IMR-90 (cell line): ENCODE data around the gene FAM163A.

Experiments
- BHLHE40 ChIP-seq: fragments of 150-350 bp; IDR thresholded peaks from 2 replicates; pipeline ENCODE4 v1.6.1; 2016; ENCODE audit warnings: mild to moderate bottlenecking, low read depth, low read length
- CEBPB ChIP-seq: IDR thresholded peaks from 2 replicates; pipeline ENCODE4 v1.6.1; 2012; ENCODE audit warnings: low read depth, low read length, improper control_type of control experiment
- CHD1 ChIP-seq: IDR thresholded peaks from 2 replicates; pipeline ENCODE4 v1.6.1; 2012; ENCODE audit warnings: low read depth, low read length, improper control_type of control experiment
- MAFK ChIP-seq: IDR thresholded peaks from 2 replicates; pipeline ENCODE4 v1.6.1; 2012; ENCODE audit warnings: low read depth, low read length, improper control_type of control experiment
- MAZ ChIP-seq: IDR thresholded peaks from 2 replicates; pipeline ENCODE4 v1.6.1; 2012; ENCODE audit warnings: low read depth, mild to moderate bottlenecking, low read length, improper control_type of control experiment, moderate library complexity, borderline replicate concordance
- NFE2L2 ChIP-seq: fragments of 150-350 bp; IDR thresholded peaks from 2 replicates; pipeline ENCODE4 v1.6.1; 2016; ENCODE audit warnings: low read depth, mild to moderate bottlenecking, low read length
- POLR2A ChIP-seq: IDR thresholded peaks from 2 replicates; pipeline ENCODE4 v1.6.1; 2012; ENCODE audit warnings: mild to moderate bottlenecking, low read depth, low read length
- RAD21 ChIP-seq: IDR thresholded peaks from 2 replicates; pipeline ENCODE4 v1.6.1; 2012; ENCODE audit warnings: low read length, improper control_type of control experiment
- RCOR1 ChIP-seq: IDR thresholded peaks from 2 replicates; pipeline ENCODE4 v1.6.1; 2012; ENCODE audit warnings: mild to moderate bottlenecking, low read length, improper control_type of control experiment; ENCODE audit not compliant: insufficient replicate concordance
- RFX5 ChIP-seq: IDR thresholded peaks from 2 replicates; pipeline ENCODE4 v1.8.0; 2012; ENCODE audit warnings: low read depth, mild to moderate bottlenecking, low read length, moderate library complexity
- SMC3 ChIP-seq: fragments of 150-350 bp; IDR thresholded peaks from 2 replicates; pipeline ENCODE4 v1.6.1; 2016; ENCODE audit warnings: low read depth, mild to moderate bottlenecking, antibody characterized with exemption, low read length, moderate library complexity
- TF ChIP-seq, protein P1 (sequence below): conservative IDR thresholded peaks from 2 replicates; pipeline ENCODE4 v1.5.1; 2012; ENCODE audit warnings: mild to moderate bottlenecking, low read depth, low read length, improper control_type of control experiment
- TF ChIP-seq, protein P2 (sequence below): fragments of 150-350 bp; IDR thresholded peaks from 2 replicates; pipeline ENCODE4 v1.6.1; 2016; ENCODE audit warnings: low read depth, mild to moderate bottlenecking, low read length, moderate library complexity, borderline replicate concordance
- TF ChIP-seq, protein P3 (sequence below): fragments of 150-350 bp; IDR thresholded peaks from 2 replicates; pipeline ENCODE4 v1.6.1; 2017; ENCODE audit warnings: mild to moderate bottlenecking, antibody characterized with exemption, low read length, low read depth

DNA sequence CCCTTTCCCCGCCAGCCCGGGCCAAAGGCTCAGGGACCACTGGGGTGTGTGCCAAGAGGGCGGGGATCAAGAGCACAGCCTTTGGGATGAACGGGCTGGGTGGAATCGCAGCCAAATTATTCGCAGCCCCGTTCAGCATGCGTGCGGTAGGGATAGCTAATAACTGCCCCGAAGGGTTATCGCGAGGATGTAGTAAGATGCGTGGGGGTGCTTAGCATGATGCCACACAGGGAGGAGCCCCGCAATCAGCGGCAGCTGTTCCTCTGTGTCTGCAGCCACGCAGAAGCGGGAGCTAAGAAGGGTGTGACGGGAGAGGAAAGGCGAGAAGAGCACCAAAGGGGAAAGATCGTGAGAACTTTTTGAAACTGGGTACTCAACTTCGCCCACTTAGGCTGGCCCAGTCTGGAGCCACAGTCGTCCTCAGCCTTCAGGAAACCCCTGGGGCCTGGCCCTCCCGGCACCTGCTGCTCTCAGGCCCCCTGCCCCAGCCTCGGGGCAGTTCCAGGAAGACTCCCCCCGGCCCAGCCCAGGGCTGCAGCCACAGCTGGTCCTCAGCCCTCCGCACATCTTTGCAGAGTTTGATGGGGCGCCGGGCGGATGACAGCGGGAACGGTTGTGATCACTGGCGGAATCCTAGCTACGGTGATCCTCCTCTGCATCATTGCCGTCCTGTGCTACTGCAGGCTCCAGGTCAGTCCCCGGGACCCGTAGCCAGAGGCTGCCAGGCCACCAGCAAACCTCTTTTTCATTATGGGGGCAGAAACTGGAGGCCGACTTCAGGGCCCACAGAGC, 69.6 kb downstream of the FAM163A start:
- TF ChIP-seq, protein P1, sequence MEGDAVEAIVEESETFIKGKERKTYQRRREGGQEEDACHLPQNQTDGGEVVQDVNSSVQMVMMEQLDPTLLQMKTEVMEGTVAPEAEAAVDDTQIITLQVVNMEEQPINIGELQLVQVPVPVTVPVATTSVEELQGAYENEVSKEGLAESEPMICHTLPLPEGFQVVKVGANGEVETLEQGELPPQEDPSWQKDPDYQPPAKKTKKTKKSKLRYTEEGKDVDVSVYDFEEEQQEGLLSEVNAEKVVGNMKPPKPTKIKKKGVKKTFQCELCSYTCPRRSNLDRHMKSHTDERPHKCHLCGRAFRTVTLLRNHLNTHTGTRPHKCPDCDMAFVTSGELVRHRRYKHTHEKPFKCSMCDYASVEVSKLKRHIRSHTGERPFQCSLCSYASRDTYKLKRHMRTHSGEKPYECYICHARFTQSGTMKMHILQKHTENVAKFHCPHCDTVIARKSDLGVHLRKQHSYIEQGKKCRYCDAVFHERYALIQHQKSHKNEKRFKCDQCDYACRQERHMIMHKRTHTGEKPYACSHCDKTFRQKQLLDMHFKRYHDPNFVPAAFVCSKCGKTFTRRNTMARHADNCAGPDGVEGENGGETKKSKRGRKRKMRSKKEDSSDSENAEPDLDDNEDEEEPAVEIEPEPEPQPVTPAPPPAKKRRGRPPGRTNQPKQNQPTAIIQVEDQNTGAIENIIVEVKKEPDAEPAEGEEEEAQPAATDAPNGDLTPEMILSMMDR, result no peak
- TF ChIP-seq POLR2A (no peak), CHD1 (no peak), BHLHE40 (no peak), RAD21 (no peak), NFE2L2 (no peak), CEBPB (peak; percentile 1; the same call in 1 of the 2 replicates), MAZ (no peak), RCOR1 (no peak), MAFK (no peak), RFX5 (no peak), SMC3 (no peak)
- TF ChIP-seq, protein P2, sequence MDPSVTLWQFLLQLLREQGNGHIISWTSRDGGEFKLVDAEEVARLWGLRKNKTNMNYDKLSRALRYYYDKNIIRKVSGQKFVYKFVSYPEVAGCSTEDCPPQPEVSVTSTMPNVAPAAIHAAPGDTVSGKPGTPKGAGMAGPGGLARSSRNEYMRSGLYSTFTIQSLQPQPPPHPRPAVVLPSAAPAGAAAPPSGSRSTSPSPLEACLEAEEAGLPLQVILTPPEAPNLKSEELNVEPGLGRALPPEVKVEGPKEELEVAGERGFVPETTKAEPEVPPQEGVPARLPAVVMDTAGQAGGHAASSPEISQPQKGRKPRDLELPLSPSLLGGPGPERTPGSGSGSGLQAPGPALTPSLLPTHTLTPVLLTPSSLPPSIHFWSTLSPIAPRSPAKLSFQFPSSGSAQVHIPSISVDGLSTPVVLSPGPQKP, result no peak
- TF ChIP-seq, protein P3, sequence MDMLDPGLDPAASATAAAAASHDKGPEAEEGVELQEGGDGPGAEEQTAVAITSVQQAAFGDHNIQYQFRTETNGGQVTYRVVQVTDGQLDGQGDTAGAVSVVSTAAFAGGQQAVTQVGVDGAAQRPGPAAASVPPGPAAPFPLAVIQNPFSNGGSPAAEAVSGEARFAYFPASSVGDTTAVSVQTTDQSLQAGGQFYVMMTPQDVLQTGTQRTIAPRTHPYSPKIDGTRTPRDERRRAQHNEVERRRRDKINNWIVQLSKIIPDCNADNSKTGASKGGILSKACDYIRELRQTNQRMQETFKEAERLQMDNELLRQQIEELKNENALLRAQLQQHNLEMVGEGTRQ, result no peak
